ENCODE data around the gene FARS2. TPM values are rescaled to one million over a fixed set of nuclear protein-coding genes. Genes with fewer than 3 reads are reported as not detected.

Gene FARS2
- polyA plus RNA-seq, 1 of the 3 experiments (the other 2 are of a cell fraction) = 12.5 TPM

DNA sequence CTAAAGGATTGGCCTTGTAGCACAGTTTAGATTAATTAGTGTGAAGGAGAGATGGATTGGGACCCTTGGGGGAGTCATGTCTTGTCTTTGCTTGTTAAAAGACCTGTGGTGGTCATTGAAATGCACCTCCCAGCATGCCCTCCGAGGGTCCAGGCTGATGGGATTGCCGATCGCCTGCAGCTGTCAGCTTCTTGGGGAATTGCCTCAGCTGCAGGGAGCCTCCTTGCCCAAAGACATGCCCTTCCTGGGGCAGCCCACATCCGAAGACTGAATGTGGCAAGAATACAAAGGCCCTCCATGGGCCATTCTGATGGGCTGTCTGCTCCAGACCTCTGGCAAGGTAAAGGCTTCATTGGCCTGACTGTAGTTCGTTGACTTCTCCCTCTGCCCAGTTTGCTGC is 150.7 kb downstream of the FARS2 start:
- POLR2A ChIA-PET = no interaction called here
- 100% methylated on average over 1 of the region's 5 CpGs for WGBS (ENCODE audit: low lambda C conversion rate)
- CTCF ChIA-PET = interaction anchor here (1.1 kb wide), 1 partner anchor 13 kb away, joined by 3 read pairs; no protein-coding TSS in a partner anchor

DNA sequence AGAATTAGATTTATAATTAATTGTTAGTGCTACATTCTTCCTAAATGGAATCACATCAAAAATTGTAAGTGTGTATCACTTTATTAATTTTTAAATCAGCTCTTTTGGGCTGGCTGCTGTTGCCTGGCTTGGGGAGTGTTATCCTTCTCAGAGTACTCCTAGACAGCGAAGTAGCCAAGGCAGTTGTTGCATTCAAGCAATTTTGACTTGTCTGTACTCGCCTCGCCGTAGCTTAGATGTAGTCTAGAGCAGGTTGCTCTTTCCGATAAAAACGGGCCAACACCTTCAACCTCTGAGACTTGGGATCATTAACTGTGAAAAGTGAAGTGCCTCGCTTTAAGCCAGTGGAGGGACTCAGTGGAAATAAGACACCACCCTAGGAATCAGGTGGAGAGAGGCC is 151.3 kb downstream of the FARS2 start:
- no peak for DNase-seq
- no peak for TF ChIP-seq NFIC (IDR thresholded peaks at IDR 0.05; ENCODE audit: borderline replicate concordance)
- TF ChIP-seq, protein P1, sequence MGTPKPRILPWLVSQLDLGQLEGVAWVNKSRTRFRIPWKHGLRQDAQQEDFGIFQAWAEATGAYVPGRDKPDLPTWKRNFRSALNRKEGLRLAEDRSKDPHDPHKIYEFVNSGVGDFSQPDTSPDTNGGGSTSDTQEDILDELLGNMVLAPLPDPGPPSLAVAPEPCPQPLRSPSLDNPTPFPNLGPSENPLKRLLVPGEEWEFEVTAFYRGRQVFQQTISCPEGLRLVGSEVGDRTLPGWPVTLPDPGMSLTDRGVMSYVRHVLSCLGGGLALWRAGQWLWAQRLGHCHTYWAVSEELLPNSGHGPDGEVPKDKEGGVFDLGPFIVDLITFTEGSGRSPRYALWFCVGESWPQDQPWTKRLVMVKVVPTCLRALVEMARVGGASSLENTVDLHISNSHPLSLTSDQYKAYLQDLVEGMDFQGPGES (IDR thresholded peaks at IDR 0.05; ENCODE audit: low read depth, low read length) = no peak
- no peak for TF ChIP-seq ELF1 (IDR thresholded peaks at IDR 0.05)
- no peak for TF ChIP-seq POLR2AphosphoS5 (IDR thresholded peaks at IDR 0.05; ENCODE audit: low read depth, low read length)
- no peak for TF ChIP-seq SIN3A (IDR thresholded peaks at IDR 0.05; ENCODE audit: borderline replicate concordance, low read depth, low read length)
- no peak for TF ChIP-seq GATA2 (CRISPR knock-in tag; IDR thresholded peaks at IDR 0.05)
- H3K36me3 ChIP-seq (replicated peaks in 1 of 2; ENCODE audit: control insufficient read depth in 1 of 2, insufficient read depth in 2 of 2, low read length in 1 of 2) = no peaks in the 10 kb centered on the region
- POLR2A ChIA-PET = no interaction called here
- peaks cover 0 to 6% of the 10 kb centered on the region in 2 experiments; a peak in 1 of 4 replicates for H3K4me1 ChIP-seq (ENCODE audit: control insufficient read depth in 1 of 2, insufficient read depth in 2 of 2, low read depth in 1 of 2, low read length in 1 of 2)
- H3K79me2 ChIP-seq (ENCODE audit: insufficient read depth) = no peaks in the 10 kb centered on the region
- no peaks in the 10 kb centered on the region for H3K27me3 ChIP-seq (ENCODE audit: insufficient read depth)
- H3K4me3 ChIP-seq (ENCODE audit: low read depth in 2 of 2, low read length in 1 of 2) = no peak overlapping the region
- no peak overlapping the region for H3K9ac ChIP-seq
- no peaks in the 10 kb centered on the region for H4K20me1 ChIP-seq (ENCODE audit: insufficient read depth)
- no peaks in the 10 kb centered on the region for H3K9me2 ChIP-seq
- CTCF ChIA-PET = interaction anchor here (1.0 kb wide), 1 partner anchor 10 kb away, joined by 3 read pairs; no protein-coding TSS in a partner anchor
- H3F3A ChIP-seq (replicated peaks; ENCODE audit: insufficient read depth) = no peaks in the 10 kb centered on the region
- 99% methylated on average over 7 of the region's 7 CpGs for WGBS (ENCODE audit: low lambda C conversion rate)
- H2AFZ ChIP-seq (ENCODE audit: low read depth) = no peak overlapping the region
- H3K9me3 ChIP-seq = no peaks in the 10 kb centered on the region
- no peak overlapping the region for H3K27ac ChIP-seq (ENCODE audit: low read depth in 2 of 2, low read length in 1 of 2)
- no peak overlapping the region for H3K4me2 ChIP-seq

More for the DNA sequence above, 150.7 kb downstream of the FARS2 start:
- Histone ChIP-seq H3K4me1 (ENCODE audit: control insufficient read depth in 1 of 2, insufficient read depth in 2 of 2, low read depth in 1 of 2, low read length in 1 of 2) (peaks cover 0 to 6% of the 10 kb centered on the region in 2 experiments; a peak in 1 of 4 replicates), H2AFZ (ENCODE audit: low read depth) (no peak overlapping the region), H3K27ac (ENCODE audit: low read depth in 2 of 2, low read length in 1 of 2) (no peak overlapping the region), H3F3A (replicated peaks; ENCODE audit: insufficient read depth) (no peaks in the 10 kb centered on the region), H3K4me2 (no peak overlapping the region), H3K9ac (no peak overlapping the region), H3K79me2 (ENCODE audit: insufficient read depth) (no peaks in the 10 kb centered on the region), H3K36me3 (replicated peaks in 1 of 2; ENCODE audit: control insufficient read depth in 1 of 2, insufficient read depth in 2 of 2, low read length in 1 of 2) (no peaks in the 10 kb centered on the region), H3K27me3 (ENCODE audit: insufficient read depth) (no peaks in the 10 kb centered on the region), H3K9me2 (no peaks in the 10 kb centered on the region), H3K4me3 (ENCODE audit: low read depth in 2 of 2, low read length in 1 of 2) (no peak overlapping the region), H4K20me1 (ENCODE audit: insufficient read depth) (no peaks in the 10 kb centered on the region), H3K9me3 (no peaks in the 10 kb centered on the region)
- no peak for DNase-seq
- TF ChIP-seq, protein P2, sequence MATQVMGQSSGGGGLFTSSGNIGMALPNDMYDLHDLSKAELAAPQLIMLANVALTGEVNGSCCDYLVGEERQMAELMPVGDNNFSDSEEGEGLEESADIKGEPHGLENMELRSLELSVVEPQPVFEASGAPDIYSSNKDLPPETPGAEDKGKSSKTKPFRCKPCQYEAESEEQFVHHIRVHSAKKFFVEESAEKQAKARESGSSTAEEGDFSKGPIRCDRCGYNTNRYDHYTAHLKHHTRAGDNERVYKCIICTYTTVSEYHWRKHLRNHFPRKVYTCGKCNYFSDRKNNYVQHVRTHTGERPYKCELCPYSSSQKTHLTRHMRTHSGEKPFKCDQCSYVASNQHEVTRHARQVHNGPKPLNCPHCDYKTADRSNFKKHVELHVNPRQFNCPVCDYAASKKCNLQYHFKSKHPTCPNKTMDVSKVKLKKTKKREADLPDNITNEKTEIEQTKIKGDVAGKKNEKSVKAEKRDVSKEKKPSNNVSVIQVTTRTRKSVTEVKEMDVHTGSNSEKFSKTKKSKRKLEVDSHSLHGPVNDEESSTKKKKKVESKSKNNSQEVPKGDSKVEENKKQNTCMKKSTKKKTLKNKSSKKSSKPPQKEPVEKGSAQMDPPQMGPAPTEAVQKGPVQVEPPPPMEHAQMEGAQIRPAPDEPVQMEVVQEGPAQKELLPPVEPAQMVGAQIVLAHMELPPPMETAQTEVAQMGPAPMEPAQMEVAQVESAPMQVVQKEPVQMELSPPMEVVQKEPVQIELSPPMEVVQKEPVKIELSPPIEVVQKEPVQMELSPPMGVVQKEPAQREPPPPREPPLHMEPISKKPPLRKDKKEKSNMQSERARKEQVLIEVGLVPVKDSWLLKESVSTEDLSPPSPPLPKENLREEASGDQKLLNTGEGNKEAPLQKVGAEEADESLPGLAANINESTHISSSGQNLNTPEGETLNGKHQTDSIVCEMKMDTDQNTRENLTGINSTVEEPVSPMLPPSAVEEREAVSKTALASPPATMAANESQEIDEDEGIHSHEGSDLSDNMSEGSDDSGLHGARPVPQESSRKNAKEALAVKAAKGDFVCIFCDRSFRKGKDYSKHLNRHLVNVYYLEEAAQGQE (IDR thresholded peaks at IDR 0.05; ENCODE audit: low read depth, low read length) = no peak
